Suprapubic skin (tissue), 4 donors: Measurements from ENCODE around the gene ANXA2R. TPM values are rescaled to one million over a fixed set of nuclear protein-coding genes. Genes with fewer than 3 reads are reported as not detected.
"Not testable (repeated sequence)": the region's sequence is repeated elsewhere in the genome, so short reads cannot be mapped to it uniquely, and the experiment has no call there.

ENCODE experiments used
- DNase-seq, 2 donors: peaks; one replicate each; pipeline ENCODE4 v3.0.0-alpha.2; 2019; ENCODE audit warnings: low spot score in 2 of 2
- H3K27ac ChIP-seq: fragments of 200-600 bp; sonication (generic); one replicate; pipeline ENCODE4 v1.5.1; 2019
- H3K27me3 ChIP-seq: fragments of 200-600 bp; sonication (generic); one replicate; pipeline ENCODE4 v1.5.1; 2019
- H3K36me3 ChIP-seq: fragments of 200-600 bp; sonication (generic); one replicate; pipeline ENCODE4 v1.5.1; 2019
- H3K4me1 ChIP-seq: fragments of 200-600 bp; sonication (generic); one replicate; pipeline ENCODE4 v1.5.1; 2019
- H3K4me3 ChIP-seq: fragments of 200-600 bp; sonication (generic); one replicate; pipeline ENCODE4 v1.5.1; 2019; ENCODE audit warnings: mild to moderate bottlenecking
- H3K9me3 ChIP-seq: fragments of 200-600 bp; sonication (generic); one replicate; pipeline ENCODE4 v1.5.1; 2019
- CTCF ChIP-seq, 2 donors: fragments of 200-600 bp in 1 of 2; fragments of 450-650 bp in 1 of 2; sonication (generic) in 1 of 2; IDR thresholded peaks; one replicate each; pipeline ENCODE4 v1.5.1; 2016 to 2019; ENCODE audit warnings: antibody characterized with exemption in 2 of 2, mild to moderate bottlenecking in 1 of 2, moderate library complexity in 1 of 2
- EP300 ChIP-seq: sonication (generic); formaldehyde crosslinking; IDR thresholded peaks from one replicate; pipeline ENCODE4 v1.6.1; 2017; ENCODE audit warnings: antibody characterized with exemption
- POLR2A ChIP-seq, 2 donors: fragments of 450-650 bp; IDR thresholded peaks; one replicate each; pipeline ENCODE4 v1.6.1; 2017; ENCODE audit warnings: antibody characterized with exemption in 2 of 2, mild to moderate bottlenecking in 2 of 2, moderate library complexity in 2 of 2
- POLR2AphosphoS5 ChIP-seq, 3 donors: sonication (generic); formaldehyde crosslinking; IDR thresholded peaks; one replicate each; pipeline ENCODE4 v1.6.1; 2017; ENCODE audit warnings: antibody characterized with exemption in 3 of 3
- WGBS: methylation state at CpG from one replicate; pipeline ENCODE4 v1.1.5; 2018; 5-methylcytosine and 5-hydroxymethylcytosine counted together
- total RNA-seq, 4 donors: library from RNA; depleted of rRNA; stranded (reverse); fragments of >200 nt; gene quantifications; one replicate each; pipeline ENCODE4 v1.1.0, GENCODE V29; 2016

Gene ANXA2R
- total RNA-seq, 4 donors from 2014 or later = 0.39 to 3.1 (median 0.89) TPM; not detected in 1

- WGBS = 86% methylated on average over 12 of the region's 12 CpGs
- peaks cover 35% of the 10 kb centered on the region for H3K36me3 ChIP-seq
- no peaks in the 10 kb centered on the region for H3K9me3 ChIP-seq
- no peak overlapping the region for H3K4me3 ChIP-seq
- no peak for DNase-seq
- no peaks in the 10 kb centered on the region for H3K27me3 ChIP-seq
- H3K4me1 ChIP-seq = peaks cover 8% of the 10 kb centered on the region
- H3K27ac ChIP-seq = peak overlapping the region; percentile 32
- TF ChIP-seq POLR2AphosphoS5 (IDR thresholded peaks at IDR 0.05) = no peak
- no peak for TF ChIP-seq EP300
- no peak for TF ChIP-seq POLR2A (IDR thresholded peaks at IDR 0.05)
- no peak for TF ChIP-seq CTCF (IDR thresholded peaks at IDR 0.05)
These were observed 35.5 kb upstream of the ANXA2R start for GRCh38 chr5:43075319-43076293.

- peaks cover 31% of the 10 kb centered on the region for H3K36me3 ChIP-seq
- peak overlapping the region; percentile 32 for H3K27ac ChIP-seq
These were observed 34.8 kb upstream of the ANXA2R start for GRCh38 chr5:43074987-43075318.

GRCh38 chr5:43073597-43074546, 33.8 kb upstream of the ANXA2R start:
- WGBS = 95% methylated on average over 12 of the region's 12 CpGs
- Histone ChIP-seq H3K27me3 (no peaks in the 10 kb centered on the region), H3K27ac (no peak overlapping the region), H3K36me3 (peaks cover 28% of the 10 kb centered on the region), H3K4me1 (peaks cover 22% of the 10 kb centered on the region), H3K9me3 (no peaks in the 10 kb centered on the region), H3K4me3 (no peak overlapping the region)
- no peak for DNase-seq
- TF ChIP-seq POLR2A (IDR thresholded peaks at IDR 0.05) = no peak
- peak; percentile 44 to 59 for TF ChIP-seq CTCF (IDR thresholded peaks at IDR 0.05)

More at GRCh38 chr5:43074987-43075318, 34.8 kb upstream of the ANXA2R start:
- Histone ChIP-seq H3K9me3 (no peaks in the 10 kb centered on the region), H3K27me3 (no peaks in the 10 kb centered on the region), H3K4me3 (no peak overlapping the region), H3K4me1 (peaks cover 13% of the 10 kb centered on the region)
- TF ChIP-seq POLR2AphosphoS5 (IDR thresholded peaks at IDR 0.05) = no peak
- no peak for TF ChIP-seq POLR2A (IDR thresholded peaks at IDR 0.05)
- no peak for TF ChIP-seq CTCF (IDR thresholded peaks at IDR 0.05)
- no peak for TF ChIP-seq EP300
- no peak for DNase-seq
- 96% methylated on average over 9 of the region's 9 CpGs for WGBS

- WGBS = 93% methylated on average over 3 of the region's 3 CpGs
- not testable (repeated sequence) for H3K27ac ChIP-seq, DNase-seq
These were observed 29.2 kb upstream of the ANXA2R start for GRCh38 chr5:43069401-43069720.

GRCh38 chr5:43068037-43068436, 27.9 kb upstream of the ANXA2R start:
- Histone ChIP-seq H3K4me1 (peaks cover 36% of the 10 kb centered on the region), H3K27ac (peak overlapping the region; percentile 97), H3K4me3 (peak overlapping the region; percentile 74), H3K36me3 (peaks cover 15% of the 10 kb centered on the region), H3K9me3 (no peaks in the 10 kb centered on the region), H3K27me3 (no peaks in the 10 kb centered on the region)
- 56% methylated on average over 2 of the region's 2 CpGs for WGBS
- TF ChIP-seq POLR2AphosphoS5 (IDR thresholded peaks at IDR 0.05) (no peak), EP300 (no peak)
- DNase-seq = no peak

More at GRCh38 chr5:43069401-43069720, 29.2 kb upstream of the ANXA2R start:
- peaks cover 34% of the 10 kb centered on the region for H3K4me1 ChIP-seq
- peak overlapping the region; percentile 74 for H3K4me3 ChIP-seq
- not testable (repeated sequence) for H3K27me3 ChIP-seq, H3K9me3 ChIP-seq
- H3K36me3 ChIP-seq = peaks cover 15% of the 10 kb centered on the region
